VCaP (cell line): ENCODE results near the gene ARMC9.

Experiments used
- H3K27ac ChIP-seq: fragments of 450-650 bp; 2 replicates; pipeline ENCODE4 v1.5.1; 2017
- CTCF ChIP-seq: fragments of 450-650 bp; conservative IDR thresholded peaks from 2 replicates; pipeline ENCODE4 v1.5.1; 2017; ENCODE audit warnings: mild to moderate bottlenecking, moderate library complexity

The ARMC9 gene

GRCh38 chr2:231298091-231298490 lies 99.7 kb downstream of the ARMC9 start:
- peak overlapping the region; percentile 81; the same call in 1 of the 2 replicates for H3K27ac ChIP-seq
- TF ChIP-seq CTCF, result no peak

GRCh38 chr2:231299267-231299666 lies 100.8 kb downstream of the ARMC9 start:
- TF ChIP-seq CTCF, result no peak
- peak overlapping the region; percentile 81 for H3K27ac ChIP-seq

- no peak for TF ChIP-seq CTCF
- H3K27ac ChIP-seq, result peak overlapping the region; percentile 81
These were observed 101.7 kb downstream of the ARMC9 start for GRCh38 chr2:231300020-231300721.

- TF ChIP-seq CTCF, result no peak
These were observed 102.3 kb downstream of the ARMC9 start for GRCh38 chr2:231300722-231301076.

GRCh38 chr2:231304259-231304658 lies 105.8 kb downstream of the ARMC9 start:
- H3K27ac ChIP-seq, result peak overlapping the region; percentile 71; the same call in 1 of the 2 replicates

More at GRCh38 chr2:231300722-231301076, 102.3 kb downstream of the ARMC9 start:
- H3K27ac ChIP-seq, result peak overlapping the region; percentile 81

GRCh38 chr2:231305221-231305620 lies 106.8 kb downstream of the ARMC9 start:
- H3K27ac ChIP-seq, result peak overlapping the region; percentile 71
- no peak for TF ChIP-seq CTCF

- peak overlapping the region; percentile 71 for H3K27ac ChIP-seq
- TF ChIP-seq CTCF, result no peak
These were observed 108.5 kb downstream of the ARMC9 start for GRCh38 chr2:231306791-231307393.

- H3K27ac ChIP-seq, result no peak overlapping the region
- TF ChIP-seq CTCF, result no peak
These were observed 109.8 kb downstream of the ARMC9 start for GRCh38 chr2:231308219-231308618.
